HepG2 (cell line): Measurements from ENCODE around the gene ADCY9. TPM values are rescaled to one million over a fixed set of nuclear protein-coding genes. Genes with fewer than 3 reads are reported as not detected.

Experiments
- ATAC-seq: fragments of 200-7000 bp; cut with Tn5 transposase; 3 replicates; pipeline ENCODE4 v1.9.1; 2020; ENCODE audit warnings: mild to moderate bottlenecking, moderate library complexity
- BruUV-seq: library from RNA; stranded (reverse); fragments of 400-500 nt; replicated peaks from 2 replicates; lab custom pipeline; 2021; lab: Mats Ljungman, UMichigan
- CTCF ChIA-PET: fragments of 300-600 bp; formaldehyde crosslinking; extraction: SDS; loops from one replicate; lab custom pipeline; 2021; ENCODE audit warnings: low total read pairs, inconsistent platforms, low intra/inter-chr PET ratio; lab: Yijun Ruan, JAX
- POLR2A ChIA-PET: fragments of 350-600 bp; sonication (Branson Sonifier 250); formaldehyde crosslinking; loops from one replicate; lab custom pipeline; 2020; ENCODE audit warnings: antibody characterized with exemption, inconsistent platforms; lab: Yijun Ruan, JAX
- DNase-seq: peaks from one replicate; pipeline ENCODE4 v3.0.0-alpha.2; 2015; ENCODE audit warnings: low spot score
- FAIRE-seq: peaks from 3 replicates; lab custom pipeline; 2011; peaks lifted over from hg19 to GRCh38; lab: Jason Lieb, UNC
- H2AFZ ChIP-seq: one replicate; pipeline ENCODE4 v1.6.1; 2011; ENCODE audit warnings: low read length, inconsistent platforms
- H3K27ac ChIP-seq: fragments of 300-600 bp; 3 replicates; pipeline ENCODE4 v1.8.0; 2011; ENCODE audit warnings: mixed run types, mild to moderate bottlenecking, mixed read lengths, low read length, inconsistent platforms; ENCODE audit not compliant: insufficient read depth; ENCODE audit errors: extremely low read length
- H3K27me3 ChIP-seq, 2 experiments: fragments of 200-600 bp in 1 of 2; 2 replicates in 1 of 2; 3 replicates in 1 of 2; pipeline versions ENCODE4 v1.6.0 to v1.8.0; 2011; ENCODE audit warnings: low read length in 2 of 2, mild to moderate bottlenecking in 2 of 2, moderate library complexity in 2 of 2, inconsistent platforms in 1 of 2; ENCODE audit not compliant: insufficient read depth in 2 of 2, control insufficient read depth in 1 of 2
- H3K36me3 ChIP-seq, 2 experiments: fragments of 200-600 bp in 1 of 2; replicated peaks in 1 of 2; 2 replicates in 1 of 2; 3 replicates in 1 of 2; pipeline versions ENCODE4 v1.5.1 to v1.8.0; 2011; ENCODE audit warnings: low read length in 2 of 2, inconsistent platforms in 1 of 2; ENCODE audit not compliant: insufficient read depth in 2 of 2, control insufficient read depth in 1 of 2
- H3K4me1 ChIP-seq: 2 replicates; pipeline ENCODE4 v1.5.1; 2012; ENCODE audit warnings: low read length, inconsistent platforms; ENCODE audit not compliant: insufficient read depth
- H3K4me2 ChIP-seq: 2 replicates; pipeline ENCODE4 v1.6.0; 2011; ENCODE audit warnings: low read depth, low read length, inconsistent platforms
- H3K4me3 ChIP-seq, 3 experiments: fragments of 200-600 bp in 1 of 3; sonication (generic), shearing (Covaris generic) in 1 of 3; replicated peaks in 1 of 3; 2 replicates each; pipeline ENCODE4 v1.5.1; 2011 to 2016; ENCODE audit warnings: low read length in 3 of 3, inconsistent platforms in 2 of 3, low read depth in 2 of 3, mild to moderate bottlenecking in 2 of 3, control low read depth in 1 of 3, mixed read lengths in 1 of 3; ENCODE audit not compliant: insufficient read depth in 1 of 3
- H3K79me2 ChIP-seq: one replicate; pipeline ENCODE4 v1.6.1; 2011; ENCODE audit warnings: low read length, inconsistent platforms; ENCODE audit not compliant: insufficient read depth
- H3K9ac ChIP-seq: 2 replicates; pipeline ENCODE4 v1.6.0; 2011; ENCODE audit warnings: mild to moderate bottlenecking, low read depth, low read length, inconsistent platforms; ENCODE audit not compliant: insufficient read depth
- H3K9me3 ChIP-seq: 2 replicates; pipeline ENCODE4 v1.5.1; 2012; ENCODE audit warnings: mild to moderate bottlenecking, low read length
- H4K20me1 ChIP-seq: 2 replicates; pipeline ENCODE4 v1.6.0; 2011; ENCODE audit warnings: inconsistent platforms, mild to moderate bottlenecking, low read length, moderate library complexity; ENCODE audit not compliant: insufficient read depth
- CEBPG ChIP-seq: IDR thresholded peaks from 2 replicates; pipeline ENCODE4 v1.6.1; 2016
- EZH2 ChIP-seq: conservative IDR thresholded peaks from 2 replicates; pipeline ENCODE4 v1.6.1; 2012; ENCODE audit warnings: mild to moderate bottlenecking, low read depth, low read length, moderate library complexity
- FOXA3 ChIP-seq: IDR thresholded peaks from 2 replicates; pipeline ENCODE4 v1.6.1; 2016; ENCODE audit warnings: missing genetic modification reagents, missing compliant biosample characterization
- ISX ChIP-seq: sonication (generic); formaldehyde crosslinking; conservative IDR thresholded peaks from 2 replicates; pipeline ENCODE4 v1.5.0; 2020; ENCODE audit warnings: missing genetic modification reagents
- NPAS2 ChIP-seq: sonication (generic); formaldehyde crosslinking; IDR thresholded peaks from 2 replicates; pipeline ENCODE4 v1.8.0; 2022; ENCODE audit warnings: mild to moderate bottlenecking, missing genetic modification reagents, borderline replicate concordance
- PPARG ChIP-seq: conservative IDR thresholded peaks from 2 replicates; pipeline ENCODE4 v1.6.1; 2016; ENCODE audit warnings: missing biosample characterization, missing genetic modification reagents
- TEAD3 ChIP-seq: optimal IDR thresholded peaks from 2 replicates; pipeline ENCODE3; 2016; ENCODE audit warnings: borderline replicate concordance
- ZBTB38 ChIP-seq: sonication (generic); formaldehyde crosslinking; IDR thresholded peaks from 2 replicates; pipeline ENCODE4 v1.5.1; 2020; ENCODE audit warnings: mild to moderate bottlenecking, missing genetic modification reagents
- ZKSCAN1 ChIP-seq: fragments of 150-350 bp; IDR thresholded peaks from 2 replicates; pipeline ENCODE4 v1.6.1; 2014; ENCODE audit warnings: low read length
- ZNF264 ChIP-seq: sonication (generic); formaldehyde crosslinking; IDR thresholded peaks from 2 replicates; pipeline ENCODE4 v1.4.0; 2020; ENCODE audit warnings: missing genetic modification reagents
- ZNF564 ChIP-seq: sonication (generic); formaldehyde crosslinking; IDR thresholded peaks from 2 replicates; pipeline ENCODE4 v1.8.1; 2023; ENCODE audit warnings: mild to moderate bottlenecking, missing genetic modification reagents
- ZSCAN21 ChIP-seq: sonication (generic); formaldehyde crosslinking; IDR thresholded peaks from 2 replicates; pipeline ENCODE4 v1.8.0; 2022; ENCODE audit warnings: mild to moderate bottlenecking, missing genetic modification reagents, moderate library complexity, borderline replicate concordance
- WGBS: methylation state at CpG from one replicate; pipeline ENCODE4 v1.1.6; 2017; ENCODE audit warnings: low lambda C conversion rate; 5-methylcytosine and 5-hydroxymethylcytosine counted together
- in situ Hi-C: cut with HindIII; loops from 2 replicates; pipeline ENCODE4 v1.10.0; 2017; ENCODE audit warnings: low pct_unique_long_range_greater_than_20kb; ENCODE audit not compliant: extremely low pct_ligation_motif_present
- intact Hi-C: fragments of 100-400 bp; cut with micrococcal nuclease; formaldehyde crosslinking; loops from one replicate; pipeline ENCODE4 v1.10.0; 2022; ENCODE audit not compliant: unreplicated experiment
- polyA plus RNA-seq, 8 experiments: library from polyadenylated mRNA; depleted of rRNA in 3 of 8; stranded (reverse) in 7 of 8; unstranded in 1 of 8; fragments of >200 nt; fragmentation: Illumina TruSeq in 4 of 8; extraction: Trizol in 4 of 8; gene quantifications; 2 replicates each; pipeline versions ENCODE4 v1.2.1 to v1.2.3, GENCODE V29; 2011 to 2016; ENCODE audit warnings: low read depth in 4 of 8, missing spikeins in 1 of 8, mixed read lengths in 1 of 8; ENCODE audit not compliant: insufficient read depth in 1 of 8
- total RNA-seq, 5 experiments: library from RNA; depleted of rRNA; stranded (reverse); fragments of >200 nt; fragmentation: Illumina TruSeq; extraction: Trizol; gene quantifications; 2 replicates each; pipeline ENCODE4 v1.2.3, GENCODE V29; 2016; ENCODE audit warnings: low read depth in 1 of 5

ADCY9 gene
- total and polyA plus RNA-seq, 2 of the 13 experiments (the other 11 are each of a cell fraction or from before 2014, with no cell fraction given): 11.2 to 13.9 TPM

DNA sequence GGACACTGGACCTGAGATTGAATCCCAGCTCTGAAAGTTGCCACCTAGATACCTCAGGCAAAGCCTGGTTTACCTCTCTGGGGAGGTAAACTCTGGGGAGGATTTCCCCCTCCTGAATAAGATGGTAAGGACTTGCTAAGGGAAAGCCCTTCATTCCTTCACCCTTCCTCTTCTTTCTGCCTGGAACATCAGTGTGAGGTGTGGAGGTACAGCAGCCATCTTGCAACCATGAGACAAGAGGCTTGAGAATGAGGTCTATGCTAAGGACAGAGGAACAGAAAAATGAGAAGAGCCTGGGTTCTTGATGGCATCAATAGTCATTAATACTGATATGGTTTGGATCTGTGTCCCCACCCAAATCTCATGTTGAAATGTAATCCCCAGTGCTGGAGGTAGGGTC lies 23.7 kb upstream of the ADCY9 start:
- Histone ChIP-seq H3K27ac (no peak overlapping the region), H3K36me3 (no peaks in the 10 kb centered on the region), H3K4me3 (no peak overlapping the region), H3K9ac (no peak overlapping the region), H3K79me2 (no peaks in the 10 kb centered on the region), H3K27me3 (no peaks in the 10 kb centered on the region), H3K9me3 (no peaks in the 10 kb centered on the region), H3K4me2 (no peak overlapping the region), H4K20me1 (no peaks in the 10 kb centered on the region), H3K4me1 (peaks cover 25% of the 10 kb centered on the region)
- CTCF ChIA-PET: no interaction called here
- DNase-seq (no peak), ATAC-seq (no peak), FAIRE-seq (no peak)
- no TSS peak for BruUV-seq
- POLR2A ChIA-PET: no interaction called here
- intact Hi-C loops: no loop called here
- TF ChIP-seq NPAS2 (CRISPR knock-in tag) (no peak), FOXA3 (CRISPR knock-in tag) (no peak), ZKSCAN1 (no peak), ZSCAN21 (no peak), PPARG (CRISPR knock-in tag) (no peak), EZH2 (no peak)
- TF ChIP-seq, all 625 proteins: peak for 0
- no peak overlapping the region for H2AFZ ChIP-seq
- in situ Hi-C loops: no loop called here

DNA sequence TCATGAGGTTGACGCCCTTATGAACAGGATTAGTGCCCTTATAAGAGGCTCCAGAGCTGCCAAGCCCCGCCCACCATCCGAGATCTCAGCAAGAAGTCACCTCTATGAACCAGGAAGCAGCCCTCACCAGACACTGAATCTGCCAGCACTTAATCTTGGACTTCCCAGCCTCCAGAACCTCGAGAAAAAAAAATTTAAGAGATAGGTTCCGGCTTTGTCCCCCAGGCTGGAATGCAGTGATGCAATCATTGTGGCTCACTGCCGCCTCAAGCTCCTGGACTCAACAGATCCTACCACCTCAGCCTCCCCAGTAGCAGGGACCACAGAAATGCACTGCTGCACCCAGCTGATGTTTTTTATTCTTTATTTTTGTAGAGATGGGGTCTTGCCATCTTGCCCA lies 22.5 kb upstream of the ADCY9 start:
- H2AFZ ChIP-seq: no peak overlapping the region
- H3K27me3 ChIP-seq: no peaks in the 10 kb centered on the region
- TF ChIP-seq ZNF564 (peak; percentile 92; the same call in 1 of the 2 replicates), CEBPG (peak; percentile 64), ZNF264 (CRISPR knock-in tag) (peak; percentile 82; the same call in 1 of the 2 replicates), ZBTB38 (CRISPR knock-in tag) (no peak), ISX (no peak), TEAD3 (peak; percentile 60)
- no peak overlapping the region for H3K9ac ChIP-seq
- H3K4me2 ChIP-seq: no peak overlapping the region
- H3K4me1 ChIP-seq: peaks cover 25% of the 10 kb centered on the region
- no peak for ATAC-seq
- no peaks in the 10 kb centered on the region for H3K36me3 ChIP-seq
- BruUV-seq: no TSS peak
- no peak overlapping the region for H3K27ac ChIP-seq
- POLR2A ChIA-PET: no interaction called here
- no peak for FAIRE-seq
- H3K9me3 ChIP-seq: no peaks in the 10 kb centered on the region
- DNase-seq: no peak
- no peaks in the 10 kb centered on the region for H3K79me2 ChIP-seq
- intact Hi-C loops: no loop called here
- CTCF ChIA-PET: no interaction called here
- H4K20me1 ChIP-seq: no peaks in the 10 kb centered on the region
- 53% methylated on average over 5 of the region's 6 CpGs for WGBS
- in situ Hi-C loops: no loop called here
- H3K4me3 ChIP-seq: no peak overlapping the region
